Uterus (tissue), 2 donors: ENCODE measurements around the gene ACTL9.

Source experiments
- CTCF ChIP-seq, 4 experiments: fragments of 200-600 bp in 2 of 4; fragments of 450-650 bp in 2 of 4; sonication (generic) in 2 of 4; IDR thresholded peaks; one replicate each; pipeline ENCODE4 v1.5.1; 2016 to 2019; ENCODE audit warnings: antibody characterized with exemption in 4 of 4, mild to moderate bottlenecking in 2 of 4, moderate library complexity in 1 of 4
- POLR2A ChIP-seq, 2 donors: fragments of 450-650 bp; IDR thresholded peaks; one replicate each; pipeline ENCODE4 v1.6.1; 2016; ENCODE audit warnings: antibody characterized with exemption in 2 of 2, mild to moderate bottlenecking in 1 of 2, moderate library complexity in 1 of 2

DNA sequence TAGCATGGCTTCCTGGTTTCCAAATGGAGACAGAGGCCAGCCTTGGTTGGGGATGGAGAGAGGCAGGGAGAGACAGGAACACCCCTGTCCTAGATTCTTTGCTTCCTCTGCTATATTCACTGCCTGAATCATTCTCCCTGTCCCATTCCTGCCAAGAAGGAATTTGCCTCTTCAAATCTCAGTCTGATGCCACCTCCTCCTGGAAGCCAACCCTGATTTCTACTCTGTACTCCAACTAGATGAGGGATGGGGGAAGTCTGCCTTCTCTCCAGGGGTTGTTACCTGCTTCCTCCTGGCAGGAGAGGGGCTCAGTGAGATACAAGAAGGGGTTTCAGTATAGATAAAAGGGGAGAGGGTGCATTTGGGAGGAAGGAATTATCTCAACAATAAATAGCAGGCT lies 1.3 kb upstream of the ACTL9 start:
- TF ChIP-seq CTCF (IDR thresholded peaks at IDR 0.05) (no peak), POLR2A (IDR thresholded peaks at IDR 0.05) (no peak)
